Smooth muscle cell of the brain vasculature (primary cell): Measurements from ENCODE around the gene ASB15.

Experiments used
- DNase-seq: peaks from one replicate; pipeline ENCODE4 v3.0.0-alpha.2; 2012; ENCODE audit warnings: low read depth, low spot score

Gene ASB15

DNA sequence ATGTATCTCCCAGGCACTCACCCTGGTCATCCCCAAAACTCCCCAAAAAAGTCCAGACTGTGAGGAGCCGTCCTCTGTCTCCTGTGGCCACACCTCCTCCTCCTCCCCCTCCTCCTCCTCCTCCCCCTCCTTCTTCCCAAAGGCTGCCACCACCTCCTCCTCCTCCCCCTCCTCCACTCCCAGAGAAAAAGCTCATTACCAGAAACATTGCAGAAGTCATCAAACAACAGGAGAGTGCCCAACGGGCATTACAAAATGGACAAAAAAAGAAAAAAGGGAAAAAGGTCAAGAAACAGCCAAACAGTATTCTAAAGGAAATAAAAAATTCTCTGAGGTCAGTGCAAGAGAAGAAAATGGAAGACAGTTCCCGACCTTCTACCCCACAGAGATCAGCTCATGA is 61.1 kb downstream of the ASB15 start:
- no peak for DNase-seq

DNA sequence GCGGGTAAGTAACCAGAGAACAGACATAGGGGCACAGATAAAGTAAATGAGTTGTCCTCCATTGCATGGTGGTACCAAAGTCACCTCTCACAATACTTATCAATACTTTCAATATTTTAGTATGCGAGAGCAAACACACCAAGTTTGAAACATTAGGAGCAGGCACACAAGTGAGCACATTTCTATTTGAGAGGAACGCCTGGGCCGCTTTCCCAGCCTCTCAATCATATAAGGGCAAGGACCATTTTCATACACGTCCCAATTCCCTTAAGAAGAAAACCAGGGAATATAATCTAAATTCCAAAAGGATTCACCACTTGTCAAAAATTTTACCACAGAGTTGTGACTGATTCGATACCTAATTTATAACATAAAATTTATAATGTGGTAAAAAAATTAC is 61.6 kb downstream of the ASB15 start:
- no peak for DNase-seq

DNA sequence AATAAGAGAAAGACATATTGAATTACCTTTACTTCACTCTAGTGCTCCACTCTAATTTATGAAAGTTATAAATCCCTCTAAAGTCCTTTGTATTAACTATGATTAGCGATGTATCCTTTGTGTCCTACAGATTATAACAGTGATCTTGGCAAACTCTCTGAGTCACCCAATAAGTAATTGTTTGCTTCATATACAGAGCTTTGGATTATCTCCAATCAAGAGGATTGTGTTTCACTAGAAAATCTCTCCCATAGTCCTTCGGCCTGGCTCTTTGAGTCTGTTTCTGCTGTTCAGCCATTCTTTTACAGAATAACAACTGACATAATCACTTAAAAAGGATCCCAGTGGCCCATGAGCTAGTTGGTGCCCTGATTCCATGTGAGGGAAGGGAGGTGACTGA is 63.5 kb downstream of the ASB15 start:
- no peak for DNase-seq

DNA sequence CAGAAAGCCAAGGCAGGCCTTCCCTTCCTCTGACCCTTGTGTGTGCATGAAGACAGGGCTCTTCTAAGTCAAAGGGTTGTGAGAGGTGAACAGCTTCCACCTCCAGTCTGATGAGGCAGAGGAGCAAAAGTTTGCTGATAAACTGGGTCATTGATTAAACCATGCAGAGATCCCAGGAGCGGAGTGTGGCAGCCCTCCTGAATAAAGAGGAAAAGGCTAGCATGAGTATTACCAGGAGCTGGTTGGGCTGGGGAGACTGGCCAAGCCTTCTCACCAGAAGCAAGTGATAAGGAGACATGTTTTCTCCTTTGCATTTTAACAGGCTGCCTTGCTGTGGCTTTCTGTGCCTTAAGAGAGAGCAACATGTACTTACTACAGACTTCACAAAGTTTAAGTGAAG is 64.3 kb downstream of the ASB15 start:
- no peak for DNase-seq

DNA sequence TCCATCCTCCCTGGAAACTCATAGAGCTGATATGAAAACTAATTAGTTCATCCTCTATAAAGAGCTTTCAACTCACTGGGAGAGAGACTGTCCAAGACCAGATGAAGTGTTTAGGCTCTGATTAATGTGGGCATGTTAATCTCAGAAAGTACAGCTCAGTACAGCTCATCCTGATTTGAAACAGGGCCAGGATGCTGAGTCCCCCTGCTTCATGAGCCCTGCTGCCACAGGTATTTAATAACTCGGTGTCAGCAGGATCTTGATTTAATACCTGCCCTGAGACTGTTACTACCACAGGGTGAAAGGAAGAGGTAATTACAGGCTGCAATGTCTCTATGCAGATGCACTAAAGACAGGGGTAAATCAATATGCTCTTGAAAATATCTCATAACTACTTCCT is 64.9 kb downstream of the ASB15 start:
- DNase-seq = no peak

DNA sequence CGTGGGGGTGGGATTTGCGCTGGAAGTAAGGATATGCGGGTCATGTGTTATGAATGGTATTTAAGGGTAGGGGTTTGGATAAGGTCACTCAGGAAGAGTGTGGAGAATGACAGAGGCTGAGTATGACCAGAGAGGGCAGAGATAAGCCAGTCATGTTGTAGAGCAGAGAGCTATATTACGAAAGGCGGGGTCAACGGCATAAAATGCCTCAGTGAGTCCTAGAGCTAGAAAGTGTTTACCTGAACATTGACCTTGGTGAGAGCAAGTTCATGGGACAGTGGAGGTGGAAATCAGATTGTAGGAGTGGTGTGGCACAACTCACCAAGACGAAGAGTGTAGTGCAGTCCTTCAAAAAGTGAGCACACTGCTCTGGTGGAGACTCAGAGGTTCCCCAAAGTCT is 67.9 kb downstream of the ASB15 start:
- DNase-seq = no peak

DNA sequence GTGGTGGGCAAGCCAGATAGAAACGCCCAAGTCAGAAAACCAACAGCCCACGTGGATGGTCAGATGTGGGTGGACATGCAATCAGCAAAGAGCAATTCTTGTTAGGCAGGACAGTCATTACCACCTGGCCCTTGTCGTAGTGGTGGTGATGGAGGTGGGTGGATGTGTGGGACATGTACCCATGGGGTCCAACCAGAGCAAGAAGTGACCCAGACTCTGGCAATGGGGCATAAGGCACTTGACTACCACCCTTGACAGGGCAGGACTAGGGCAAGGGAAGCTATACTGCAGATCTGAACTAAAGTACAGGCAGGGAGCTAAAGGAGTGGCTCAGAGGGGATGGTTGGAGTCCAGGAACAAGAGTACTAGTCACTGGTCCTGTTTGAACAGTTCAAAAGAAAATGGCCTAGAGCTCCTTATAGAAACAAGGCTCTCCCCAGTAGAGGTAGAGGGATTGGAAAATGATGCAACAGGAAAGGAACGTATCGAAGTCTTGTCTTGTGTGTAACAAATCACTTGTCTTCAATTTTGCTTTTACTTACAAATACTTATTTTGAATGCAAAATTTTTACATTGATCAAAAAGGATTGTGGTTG is 71.6 kb downstream of the ASB15 start:
- no peak for DNase-seq

DNA sequence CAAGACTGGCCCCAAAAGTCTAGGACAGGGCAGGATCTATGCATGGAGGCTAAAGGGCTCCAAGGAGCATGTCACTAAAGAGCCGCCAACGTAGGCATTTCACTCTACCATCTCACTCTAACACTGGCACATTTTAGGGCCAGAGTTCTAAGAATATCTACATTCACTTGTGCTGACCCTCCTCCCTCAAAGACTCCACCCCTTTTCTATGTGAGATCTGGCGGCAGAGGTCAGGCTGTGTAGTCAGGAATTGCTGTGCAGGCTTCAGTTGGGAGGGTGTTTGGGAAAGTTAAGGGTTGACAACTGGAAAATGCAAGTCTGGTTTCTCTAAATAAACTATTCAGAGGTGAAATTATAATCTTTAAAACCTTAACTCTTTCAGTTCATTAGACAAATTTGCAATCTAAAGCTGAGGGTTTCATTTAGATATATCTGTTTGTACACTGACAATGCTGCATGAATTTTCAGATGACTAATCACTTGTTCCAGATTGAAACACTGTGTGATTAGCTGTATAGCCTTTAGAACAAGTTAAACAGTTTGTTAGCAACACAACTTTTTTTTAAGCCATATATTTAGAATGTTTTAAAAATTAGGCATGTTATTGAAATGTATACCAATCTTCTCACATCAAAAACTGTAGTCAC is 72.3 kb downstream of the ASB15 start:
- DNase-seq = no peak

DNA sequence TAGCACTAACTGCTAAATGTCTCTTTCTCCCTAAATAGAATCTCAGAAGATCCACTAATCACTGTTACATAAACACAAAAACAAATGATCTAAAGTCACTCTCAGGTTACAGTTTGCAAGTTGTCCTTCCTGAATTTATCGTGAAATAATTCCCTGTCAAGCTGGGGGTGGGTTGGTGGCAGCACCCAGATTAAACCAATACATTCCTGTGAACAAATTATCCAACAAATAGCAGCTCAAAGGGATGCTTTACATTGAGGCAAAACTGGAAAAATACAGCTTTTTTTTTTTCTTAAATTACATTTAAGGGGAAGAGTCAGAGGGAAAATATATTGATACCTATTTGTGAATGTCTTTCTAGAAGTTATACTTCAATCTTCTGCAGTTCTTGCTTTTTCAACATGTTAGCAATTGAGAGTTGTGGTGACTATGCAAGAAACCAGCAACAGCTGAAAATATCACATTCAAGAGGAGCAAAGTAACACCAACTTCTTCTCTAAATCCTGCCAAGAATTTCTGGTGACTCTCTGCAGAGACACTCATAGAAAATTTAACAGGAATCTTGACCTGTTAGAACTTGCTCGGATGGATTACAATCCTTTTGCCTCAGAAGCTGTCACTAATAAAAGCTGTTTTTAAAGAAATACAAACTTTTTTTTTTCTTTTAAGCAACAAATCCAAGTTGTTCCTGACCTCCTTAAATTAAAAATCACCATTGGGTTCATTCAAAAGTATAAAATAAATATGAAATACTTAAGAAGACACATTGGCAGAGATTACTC is 73.0 kb downstream of the ASB15 start:
- no peak for DNase-seq

DNA sequence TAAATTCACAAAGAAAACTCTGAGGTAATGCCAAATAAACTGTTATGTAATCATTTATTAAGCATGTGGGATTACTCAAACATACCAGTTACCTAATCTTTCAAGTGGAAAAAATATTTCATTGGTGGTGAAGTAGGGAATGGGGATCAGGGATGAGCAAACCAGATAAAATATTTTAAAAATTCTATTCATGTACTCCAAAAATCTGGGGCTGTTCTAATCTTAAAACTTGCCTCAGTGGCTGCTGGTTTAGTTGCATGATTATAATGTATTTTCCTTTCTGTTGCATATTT is 73.5 kb downstream of the ASB15 start:
- DNase-seq = no peak

DNA sequence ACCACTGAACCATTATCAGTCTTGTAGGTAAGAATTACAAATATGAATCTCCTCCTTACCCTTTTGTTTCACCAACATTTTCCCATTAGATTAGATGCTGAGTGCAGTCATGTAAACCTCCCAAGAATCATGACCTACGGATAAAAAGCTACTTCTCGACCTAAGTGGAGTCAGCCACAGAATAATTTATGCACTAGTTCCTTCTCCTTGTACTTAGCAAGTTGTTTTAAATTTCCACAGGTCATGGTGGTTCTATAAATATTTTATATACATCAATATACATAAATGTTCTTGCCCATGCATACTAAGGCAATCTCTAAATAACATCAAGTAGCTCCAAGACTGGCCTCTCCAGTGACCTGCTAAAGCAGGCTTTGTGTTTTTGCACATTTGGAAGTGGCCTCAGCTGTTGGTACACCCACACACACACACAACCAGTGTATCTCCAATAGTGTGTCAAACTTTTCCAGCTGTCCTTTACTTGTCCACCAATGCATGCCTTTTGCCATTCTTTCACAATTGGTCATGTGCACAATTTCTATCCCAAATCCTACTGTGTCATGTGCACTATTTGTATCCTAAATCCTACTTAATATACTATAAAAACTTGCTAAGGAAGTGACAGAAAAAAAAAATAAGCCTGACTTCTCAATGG is 75.6 kb downstream of the ASB15 start:
- DNase-seq = no peak

DNA sequence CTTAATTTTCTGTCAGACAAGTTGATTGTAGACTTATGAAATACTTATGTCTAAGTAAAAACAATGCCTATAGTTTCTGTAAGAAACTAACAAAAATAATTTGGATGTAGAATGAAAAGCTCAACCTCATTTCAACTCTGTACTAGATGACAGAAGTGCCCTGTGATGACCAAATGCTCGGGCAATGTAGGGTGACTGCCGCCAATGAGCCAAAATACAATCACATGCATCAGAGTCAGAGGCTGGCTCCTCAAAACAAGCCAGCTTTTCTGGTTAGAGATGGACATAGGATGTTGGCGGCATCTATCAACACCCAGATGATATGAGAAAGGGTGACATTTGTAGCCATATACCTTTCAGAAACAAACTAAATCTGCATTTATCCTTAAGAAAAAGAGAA is 78.0 kb downstream of the ASB15 start:
- no peak for DNase-seq

DNA sequence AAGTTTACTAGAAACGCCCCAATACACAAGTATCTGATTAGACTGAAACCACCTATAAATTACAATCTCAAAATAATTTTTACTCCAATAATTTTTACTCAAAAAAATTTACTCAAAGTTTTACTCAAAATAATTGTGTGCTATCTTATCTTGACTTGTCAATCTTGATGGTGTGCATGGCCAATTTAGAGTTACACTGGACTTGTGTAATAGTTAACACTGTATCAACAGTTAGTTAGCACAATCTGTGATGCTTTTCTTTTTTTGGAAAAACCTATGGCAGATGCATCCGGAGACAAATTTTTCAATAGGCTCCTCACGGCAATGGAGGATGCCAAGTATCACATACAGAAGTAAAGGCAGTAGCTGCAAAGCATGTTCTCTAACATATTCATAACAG is 79.0 kb downstream of the ASB15 start:
- DNase-seq = no peak

DNA sequence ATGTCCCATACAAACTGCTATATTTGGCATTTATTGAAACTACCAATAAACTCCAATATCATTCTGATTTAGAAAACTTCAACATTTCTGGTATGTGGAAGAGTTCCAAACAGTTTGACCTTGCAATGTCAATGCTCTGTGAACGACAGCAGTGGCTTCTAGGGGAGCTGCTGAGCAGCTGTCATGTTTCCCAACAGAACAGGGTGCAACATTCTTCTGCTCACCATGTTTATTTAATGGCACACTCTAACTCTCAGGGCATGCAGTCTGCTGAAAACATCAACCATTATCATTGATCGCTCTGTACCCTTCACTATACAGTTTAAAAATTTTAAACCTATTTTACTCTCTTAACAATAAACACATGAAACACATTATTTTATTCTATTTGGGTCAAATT is 79.9 kb downstream of the ASB15 start:
- no peak for DNase-seq

DNA sequence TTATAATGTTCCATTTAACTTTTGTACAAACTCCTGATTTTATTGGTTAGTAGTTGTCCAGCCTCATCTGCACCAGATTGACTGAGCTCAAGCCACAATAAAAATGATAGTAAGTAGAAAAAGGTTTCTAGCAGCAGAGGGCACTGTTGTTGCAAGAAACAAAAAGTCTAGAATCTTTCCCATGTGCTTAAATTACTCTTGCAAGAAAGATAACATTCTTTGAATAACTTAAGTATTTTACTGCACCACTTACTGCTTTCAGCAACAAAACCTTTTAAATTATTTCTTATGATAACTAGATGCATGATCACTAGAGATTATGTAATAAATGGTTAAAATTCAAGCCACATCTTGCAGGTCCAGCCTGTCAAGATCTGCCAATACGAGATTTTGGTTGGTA is 81.1 kb downstream of the ASB15 start:
- peak; percentile 29 for DNase-seq

DNA sequence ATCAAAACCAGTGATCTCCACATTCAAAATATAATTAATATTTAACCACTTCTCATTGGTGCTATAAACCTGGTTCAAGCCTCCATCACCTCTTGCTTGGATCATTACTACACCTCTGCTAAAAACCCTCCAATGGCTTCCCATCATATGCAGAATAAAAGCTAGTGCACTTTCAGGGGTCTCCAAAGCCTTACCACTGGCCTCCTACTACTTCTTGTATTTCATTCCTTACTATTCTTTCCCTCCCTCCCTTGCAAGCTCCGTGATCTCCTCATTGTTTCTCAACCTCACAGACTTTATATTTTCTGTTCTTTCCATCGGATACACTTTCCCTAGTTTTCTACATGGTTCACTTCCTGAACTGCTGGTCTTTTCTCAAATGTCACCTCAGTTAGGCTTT is 85.5 kb downstream of the ASB15 start:
- no peak for DNase-seq

DNA sequence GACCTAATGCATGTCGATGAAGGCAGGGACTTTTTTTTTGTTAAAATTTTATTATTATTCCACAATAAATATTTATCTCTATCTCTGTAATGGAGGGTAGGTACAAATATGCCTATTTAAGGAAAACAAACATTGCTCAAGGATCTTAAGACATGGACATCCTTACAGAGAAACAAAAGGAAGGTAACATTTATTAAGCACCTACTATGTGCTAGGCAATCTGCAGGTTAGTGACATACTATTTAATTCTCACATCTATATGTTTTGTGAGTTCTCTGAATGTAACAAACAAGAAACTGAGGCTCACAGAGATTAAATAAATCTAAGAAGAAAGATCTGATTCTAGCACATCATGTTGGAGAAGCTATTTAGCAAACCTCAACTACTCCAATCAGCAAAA is 86.1 kb downstream of the ASB15 start:
- DNase-seq = no peak
